ACC112 (cell line): ENCODE data around the gene PRKN.

Experiments used
- H2AFZ ChIP-seq: fragments of 200-600 bp; sonication (generic); one replicate; pipeline ENCODE4 v1.6.0; 2017; ENCODE audit warnings: antibody characterized with exemption, low read length; ENCODE audit not compliant: unreplicated experiment
- H3K27ac ChIP-seq: fragments of 200-600 bp; sonication (generic); 2 replicates; pipeline ENCODE4 v1.5.1; 2014; ENCODE audit warnings: low read depth, mild to moderate bottlenecking, antibody characterized with exemption, low read length, moderate library complexity
- H3K27me3 ChIP-seq: fragments of 200-600 bp; sonication (generic); 2 replicates; pipeline ENCODE4 v1.6.1; 2014; ENCODE audit warnings: mild to moderate bottlenecking, antibody characterized with exemption, low read length, moderate library complexity, mixed read lengths; ENCODE audit not compliant: insufficient read depth
- H3K36me3 ChIP-seq: fragments of 200-600 bp; sonication (generic); 2 replicates; pipeline ENCODE4 v1.6.1; 2016; ENCODE audit warnings: mild to moderate bottlenecking, antibody characterized with exemption, low read length, moderate library complexity, mixed read lengths; ENCODE audit not compliant: insufficient read depth
- H3K4me1 ChIP-seq: fragments of 200-600 bp; sonication (generic); one replicate; pipeline ENCODE4 v1.6.1; 2016; ENCODE audit warnings: low read length, mixed read lengths; ENCODE audit not compliant: insufficient read depth, unreplicated experiment, control insufficient read depth
- H3K4me3 ChIP-seq: fragments of 200-600 bp; sonication (generic); 2 replicates; pipeline ENCODE4 v1.5.1; 2014; ENCODE audit warnings: mild to moderate bottlenecking, low read depth, low read length
- H3K79me2 ChIP-seq: fragments of 200-600 bp; sonication (generic); one replicate; pipeline ENCODE4 v1.6.0; 2016; ENCODE audit warnings: low read length; ENCODE audit not compliant: control insufficient read depth, unreplicated experiment, insufficient read depth

PRKN gene

GRCh38 chr6:161370880-161371279, 1356.7 kb downstream of the PRKN start:
- no peaks in the 10 kb centered on the region for H3K79me2 ChIP-seq
- H2AFZ ChIP-seq: no peak overlapping the region
- H3K27ac ChIP-seq: no peak overlapping the region
- no peaks in the 10 kb centered on the region for H3K27me3 ChIP-seq
- no peaks in the 10 kb centered on the region for H3K36me3 ChIP-seq
- no peak overlapping the region for H3K4me3 ChIP-seq
- peaks cover 5% of the 10 kb centered on the region for H3K4me1 ChIP-seq

GRCh38 chr6:161369339-161369738, 1358.2 kb downstream of the PRKN start:
- H3K4me3 ChIP-seq: no peak overlapping the region
- H3K79me2 ChIP-seq: no peaks in the 10 kb centered on the region
- H3K27me3 ChIP-seq: no peaks in the 10 kb centered on the region
- H3K27ac ChIP-seq: peak overlapping the region; percentile 83
- H3K4me1 ChIP-seq: peaks cover 5% of the 10 kb centered on the region
- peak overlapping the region; percentile 40 for H2AFZ ChIP-seq
- H3K36me3 ChIP-seq: no peaks in the 10 kb centered on the region

- H3K4me3 ChIP-seq: no peak overlapping the region
- no peaks in the 10 kb centered on the region for H3K79me2 ChIP-seq
- peak overlapping the region; percentile 40 for H2AFZ ChIP-seq
- H3K27me3 ChIP-seq: no peaks in the 10 kb centered on the region
- peak overlapping the region; percentile 83; the same call in 1 of the 2 replicates for H3K27ac ChIP-seq
- peaks cover 5% of the 10 kb centered on the region for H3K4me1 ChIP-seq
- H3K36me3 ChIP-seq: no peaks in the 10 kb centered on the region
Measured at GRCh38 chr6:161368514-161368913, 1359.1 kb downstream of the PRKN start.

GRCh38 chr6:161367472-161367871, 1360.1 kb downstream of the PRKN start:
- Histone ChIP-seq H2AFZ (no peak overlapping the region), H3K36me3 (no peaks in the 10 kb centered on the region), H3K79me2 (no peaks in the 10 kb centered on the region), H3K27me3 (no peaks in the 10 kb centered on the region), H3K4me3 (no peak overlapping the region), H3K27ac (no peak overlapping the region), H3K4me1 (peaks cover 5% of the 10 kb centered on the region)

GRCh38 chr6:161366301-161366923, 1361.2 kb downstream of the PRKN start:
- Histone ChIP-seq H3K27ac (no peak overlapping the region), H3K36me3 (no peaks in the 10 kb centered on the region), H3K4me1 (peaks cover 5% of the 10 kb centered on the region), H3K27me3 (no peaks in the 10 kb centered on the region), H2AFZ (no peak overlapping the region), H3K4me3 (no peak overlapping the region), H3K79me2 (no peaks in the 10 kb centered on the region)

GRCh38 chr6:161365633-161366032, 1361.9 kb downstream of the PRKN start:
- H3K27me3 ChIP-seq: no peaks in the 10 kb centered on the region
- H3K79me2 ChIP-seq: no peaks in the 10 kb centered on the region
- H3K36me3 ChIP-seq: no peaks in the 10 kb centered on the region
- no peak overlapping the region for H3K27ac ChIP-seq
- no peak overlapping the region for H2AFZ ChIP-seq
- peaks cover 5% of the 10 kb centered on the region for H3K4me1 ChIP-seq
- H3K4me3 ChIP-seq: no peak overlapping the region

- no peak overlapping the region for H2AFZ ChIP-seq
- H3K36me3 ChIP-seq: no peaks in the 10 kb centered on the region
- H3K4me3 ChIP-seq: no peak overlapping the region
- H3K27ac ChIP-seq: no peak overlapping the region
- H3K27me3 ChIP-seq: no peaks in the 10 kb centered on the region
- no peaks in the 10 kb centered on the region for H3K79me2 ChIP-seq
- no peaks in the 10 kb centered on the region for H3K4me1 ChIP-seq
Measured at GRCh38 chr6:161363286-161363685, 1364.3 kb downstream of the PRKN start.

GRCh38 chr6:161362266-161362665, 1365.3 kb downstream of the PRKN start:
- H3K4me1 ChIP-seq: no peaks in the 10 kb centered on the region
- no peaks in the 10 kb centered on the region for H3K27me3 ChIP-seq

GRCh38 chr6:161361529-161361928, 1366.0 kb downstream of the PRKN start:
- H3K4me1 ChIP-seq: no peaks in the 10 kb centered on the region
- H3K4me3 ChIP-seq: no peak overlapping the region
- no peak overlapping the region for H3K27ac ChIP-seq
- H3K27me3 ChIP-seq: no peaks in the 10 kb centered on the region
- H3K79me2 ChIP-seq: no peaks in the 10 kb centered on the region
- H3K36me3 ChIP-seq: no peaks in the 10 kb centered on the region
- H2AFZ ChIP-seq: no peak overlapping the region

More at GRCh38 chr6:161362266-161362665, 1365.3 kb downstream of the PRKN start:
- Histone ChIP-seq H3K36me3 (no peaks in the 10 kb centered on the region), H2AFZ (no peak overlapping the region), H3K4me3 (no peak overlapping the region), H3K27ac (no peak overlapping the region), H3K79me2 (no peaks in the 10 kb centered on the region)

- no peak overlapping the region for H2AFZ ChIP-seq
- H3K27me3 ChIP-seq: no peaks in the 10 kb centered on the region
- no peaks in the 10 kb centered on the region for H3K79me2 ChIP-seq
- no peak overlapping the region for H3K27ac ChIP-seq
- H3K4me3 ChIP-seq: no peak overlapping the region
- no peaks in the 10 kb centered on the region for H3K36me3 ChIP-seq
- no peaks in the 10 kb centered on the region for H3K4me1 ChIP-seq
Measured at GRCh38 chr6:161360520-161360919, 1367.0 kb downstream of the PRKN start.

- H3K79me2 ChIP-seq: no peaks in the 10 kb centered on the region
- H3K36me3 ChIP-seq: no peaks in the 10 kb centered on the region
- no peak overlapping the region for H3K27ac ChIP-seq
- no peak overlapping the region for H3K4me3 ChIP-seq
- no peak overlapping the region for H2AFZ ChIP-seq
- H3K27me3 ChIP-seq: no peaks in the 10 kb centered on the region
- H3K4me1 ChIP-seq: no peaks in the 10 kb centered on the region
Measured at GRCh38 chr6:161359618-161359945, 1368.0 kb downstream of the PRKN start.
